Measurements from ENCODE around the gene FMN1. TPM values are rescaled to one million over a fixed set of nuclear protein-coding genes. Genes with fewer than 3 reads are reported as not detected.

The FMN1 gene
- total RNA-seq, 4 donors from 2014 or later, result 4.3 to 10.1 (median 8.8) TPM

DNA sequence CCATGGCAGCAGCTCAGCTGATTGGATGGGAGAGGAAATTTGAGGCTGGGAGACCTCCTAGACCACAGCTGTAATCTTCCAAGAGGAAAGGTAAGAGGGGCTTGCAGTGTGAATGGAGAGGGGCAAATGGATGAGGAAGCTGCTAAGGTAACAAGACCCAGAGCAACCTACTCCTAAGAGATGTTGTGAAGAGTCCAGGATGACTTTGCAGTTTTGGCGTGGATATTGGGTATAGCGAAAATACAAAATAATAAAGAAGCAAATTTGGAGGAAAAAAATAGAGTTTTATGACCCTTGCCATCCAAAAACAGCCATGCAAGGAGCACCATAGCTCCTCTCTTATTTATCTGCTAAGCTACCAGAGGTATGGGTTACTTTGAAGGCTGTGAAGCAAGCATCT is 290.1 kb downstream of the FMN1 start:
- DNase-seq, result no peak
- TF ChIP-seq, protein P1, sequence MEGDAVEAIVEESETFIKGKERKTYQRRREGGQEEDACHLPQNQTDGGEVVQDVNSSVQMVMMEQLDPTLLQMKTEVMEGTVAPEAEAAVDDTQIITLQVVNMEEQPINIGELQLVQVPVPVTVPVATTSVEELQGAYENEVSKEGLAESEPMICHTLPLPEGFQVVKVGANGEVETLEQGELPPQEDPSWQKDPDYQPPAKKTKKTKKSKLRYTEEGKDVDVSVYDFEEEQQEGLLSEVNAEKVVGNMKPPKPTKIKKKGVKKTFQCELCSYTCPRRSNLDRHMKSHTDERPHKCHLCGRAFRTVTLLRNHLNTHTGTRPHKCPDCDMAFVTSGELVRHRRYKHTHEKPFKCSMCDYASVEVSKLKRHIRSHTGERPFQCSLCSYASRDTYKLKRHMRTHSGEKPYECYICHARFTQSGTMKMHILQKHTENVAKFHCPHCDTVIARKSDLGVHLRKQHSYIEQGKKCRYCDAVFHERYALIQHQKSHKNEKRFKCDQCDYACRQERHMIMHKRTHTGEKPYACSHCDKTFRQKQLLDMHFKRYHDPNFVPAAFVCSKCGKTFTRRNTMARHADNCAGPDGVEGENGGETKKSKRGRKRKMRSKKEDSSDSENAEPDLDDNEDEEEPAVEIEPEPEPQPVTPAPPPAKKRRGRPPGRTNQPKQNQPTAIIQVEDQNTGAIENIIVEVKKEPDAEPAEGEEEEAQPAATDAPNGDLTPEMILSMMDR (IDR thresholded peaks at IDR 0.05), result no peak
- no peak for TF ChIP-seq POLR2A (IDR thresholded peaks at IDR 0.05)
- intact Hi-C loops (cut with DNase I), result no loop called here
- no peaks in the 10 kb centered on the region for H3K27me3 ChIP-seq
- H3K9me3 ChIP-seq, result no peaks in the 10 kb centered on the region
- WGBS, 2 donors, result 89 to 93% methylated on average over 2 of the region's 2 CpGs
- H3K27ac ChIP-seq, result no peak overlapping the region
- H3K36me3 ChIP-seq, result no peaks in the 10 kb centered on the region
- no peak overlapping the region for H3K4me3 ChIP-seq
- peaks cover 0 to 12% (median 5%) of the 10 kb centered on the region in 3 donors for H3K4me1 ChIP-seq

DNA sequence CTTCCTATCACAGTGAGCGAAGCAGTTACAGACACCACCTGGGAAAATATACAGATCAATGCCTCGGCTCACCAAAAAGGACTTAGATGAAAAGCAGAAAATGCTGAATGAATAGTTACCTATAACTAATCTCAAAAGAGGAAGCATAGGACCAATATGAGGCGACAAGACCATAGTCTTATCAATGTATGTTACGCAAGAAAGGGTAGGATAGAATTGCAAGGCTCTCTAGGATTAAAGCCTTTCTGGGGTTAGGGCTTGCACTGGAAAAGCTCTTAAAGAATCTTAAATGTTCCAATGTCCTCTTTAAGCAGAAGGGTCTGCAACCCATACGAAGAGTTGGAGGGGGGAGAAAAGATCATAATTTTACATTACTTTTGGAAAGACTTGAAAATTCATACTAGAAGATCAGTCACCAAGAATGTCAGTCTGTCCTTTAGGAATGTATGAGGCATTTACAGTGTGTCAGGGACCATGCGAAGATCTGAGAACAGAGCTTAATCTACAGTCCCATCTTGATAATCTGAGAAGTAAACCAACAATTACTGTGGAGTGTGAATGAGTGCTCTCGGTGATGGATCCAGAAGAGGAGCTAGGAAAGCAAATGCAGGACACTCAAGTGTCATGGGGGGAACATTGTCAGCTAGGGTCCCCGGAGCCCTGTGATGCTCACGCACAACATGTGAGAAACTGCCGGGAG is 290.8 kb downstream of the FMN1 start:
- Histone ChIP-seq H3K4me3 (no peak overlapping the region), H3K27me3 (no peaks in the 10 kb centered on the region), H3K36me3 (no peaks in the 10 kb centered on the region), H3K4me1 (peaks cover 0 to 11% (median 5%) of the 10 kb centered on the region in 3 donors), H3K27ac (no peak overlapping the region), H3K9me3 (no peaks in the 10 kb centered on the region)
- intact Hi-C loops (cut with DNase I), result no loop called here
- TF ChIP-seq, protein P1 (IDR thresholded peaks at IDR 0.05), result no peak
- no peak for TF ChIP-seq POLR2A (IDR thresholded peaks at IDR 0.05)
- 77 to 92% methylated on average over 10 of the region's 10 CpGs for WGBS, 2 donors
- no peak for DNase-seq

DNA sequence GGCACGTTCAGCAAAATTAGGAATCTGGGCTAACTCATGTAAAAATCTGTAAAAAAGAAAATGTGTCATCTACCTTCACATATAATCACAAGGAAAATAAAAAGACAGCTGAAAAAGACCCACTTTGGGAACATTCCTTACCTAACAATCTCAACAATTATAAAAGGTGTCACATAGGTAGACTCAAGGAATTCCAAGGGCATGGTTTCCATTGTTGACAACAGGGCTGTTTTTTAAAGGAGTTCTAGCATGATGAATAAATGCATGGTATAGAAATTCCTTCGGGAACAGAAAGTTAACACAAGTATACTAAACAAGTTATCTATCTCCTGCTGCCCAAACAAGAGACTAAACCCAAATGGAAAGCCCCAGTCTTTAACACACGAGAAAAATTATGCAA is 292.5 kb downstream of the FMN1 start:
- intact Hi-C loops (cut with DNase I), result no loop called here
- DNase-seq, result no peak
- TF ChIP-seq, protein P1 (IDR thresholded peaks at IDR 0.05), result no peak
- TF ChIP-seq POLR2A (IDR thresholded peaks at IDR 0.05), result no peak
- WGBS, 2 donors, result 69 to 70% methylated on average over 3 of the region's 3 CpGs
- H3K4me1 ChIP-seq, result no peaks in the 10 kb centered on the region
- H3K4me3 ChIP-seq, result no peak overlapping the region
- H3K27ac ChIP-seq, result no peak overlapping the region
- H3K36me3 ChIP-seq, result no peaks in the 10 kb centered on the region
- no peaks in the 10 kb centered on the region for H3K9me3 ChIP-seq
- H3K27me3 ChIP-seq, result no peaks in the 10 kb centered on the region

GRCh38 chr15:32901192-32901591 is 293.3 kb downstream of the FMN1 start:
- Histone ChIP-seq H3K4me1 (no peaks in the 10 kb centered on the region), H3K36me3 (no peaks in the 10 kb centered on the region), H3K27me3 (no peaks in the 10 kb centered on the region), H3K9me3 (no peaks in the 10 kb centered on the region), H3K4me3 (no peak overlapping the region), H3K27ac (no peak overlapping the region)
- WGBS, 2 donors, result 67 to 93% methylated on average over 2 of the region's 2 CpGs
- no peak for DNase-seq
- TF ChIP-seq, protein P1 (IDR thresholded peaks at IDR 0.05), result no peak
- no peak for TF ChIP-seq POLR2A (IDR thresholded peaks at IDR 0.05)
- intact Hi-C loops (cut with DNase I), result no loop called here

- intact Hi-C loops (cut with DNase I), result no loop called here
- Histone ChIP-seq H3K4me3 (no peak overlapping the region), H3K9me3 (no peaks in the 10 kb centered on the region), H3K4me1 (no peaks in the 10 kb centered on the region), H3K27ac (no peak overlapping the region), H3K27me3 (no peaks in the 10 kb centered on the region), H3K36me3 (no peaks in the 10 kb centered on the region)
- 73 to 76% methylated on average over 5 of the region's 6 CpGs for WGBS, 2 donors
- no peak for TF ChIP-seq POLR2A (IDR thresholded peaks at IDR 0.05)
- TF ChIP-seq, protein P1 (IDR thresholded peaks at IDR 0.05), result no peak
- DNase-seq, result no peak
These were observed 295.4 kb downstream of the FMN1 start for GRCh38 chr15:32899126-32899596.

Measured in esophagus squamous epithelium (tissue), 5 donors.